ENCODE measurements around the gene TBC1D7. TPM values are rescaled to one million over a fixed set of nuclear protein-coding genes. Genes with fewer than 3 reads are reported as not detected.

Gene TBC1D7
- polyA plus RNA-seq, 1 of the 3 experiments (the other 2 are of a cell fraction): 25.2 TPM

GRCh38 chr6:13302291-13302690 lies 26.0 kb downstream of the TBC1D7 start:
- peak overlapping the region; percentile 71 for H3K4me2 ChIP-seq
- no peaks in the 10 kb centered on the region for H3K79me2 ChIP-seq (ENCODE audit: insufficient read depth)
- H3K9ac ChIP-seq: no peak overlapping the region
- no peak overlapping the region for H2AFZ ChIP-seq (ENCODE audit: low read depth)
- H3F3A ChIP-seq (replicated peaks; ENCODE audit: insufficient read depth): peaks cover 13% of the 10 kb centered on the region
- ChIA-PET CTCF (no interaction called here), POLR2A (no interaction called here)
- H3K4me3 ChIP-seq (ENCODE audit: low read depth in 2 of 2, low read length in 1 of 2): no peak overlapping the region
- TF ChIP-seq GABPA (IDR thresholded peaks at IDR 0.05; ENCODE audit: low read depth) (no peak), IRF3 (IDR thresholded peaks at IDR 0.05; ENCODE audit: low read depth, low read length) (no peak), MAX (IDR thresholded peaks at IDR 0.05; ENCODE audit: low read depth) (no peak), MEF2A (IDR thresholded peaks at IDR 0.05; ENCODE audit: borderline replicate concordance, low read depth) (no peak), CHD2 (IDR thresholded peaks at IDR 0.05; ENCODE audit: low read length, partially characterized antibody) (no peak), USF2 (IDR thresholded peaks at IDR 0.05; ENCODE audit: borderline replicate concordance, low read depth, low read length) (no peak), EP300 (IDR thresholded peaks at IDR 0.05; ENCODE audit: borderline replicate concordance in 1 of 2, low read depth in 1 of 2, low read length in 1 of 2) (no peak), YY1 (IDR thresholded peaks at IDR 0.05; ENCODE audit: low read depth) (no peak), JUND (IDR thresholded peaks at IDR 0.05) (no peak), SMC3 (IDR thresholded peaks at IDR 0.05; ENCODE audit: low read depth, low read length) (no peak), TEAD4 (IDR thresholded peaks at IDR 0.05; ENCODE audit: borderline replicate concordance, insufficient read depth) (no peak), SIN3A (IDR thresholded peaks at IDR 0.05; ENCODE audit: borderline replicate concordance, low read depth, low read length) (no peak), EZH2phosphoT487 (IDR thresholded peaks at IDR 0.05; ENCODE audit: borderline replicate concordance, low read depth) (no peak), RFX5 (IDR thresholded peaks at IDR 0.05; ENCODE audit: low read length) (no peak), ZBTB33 (IDR thresholded peaks at IDR 0.05; ENCODE audit: borderline replicate concordance, low read depth) (no peak), FOSL2 (IDR thresholded peaks at IDR 0.05; ENCODE audit: borderline replicate concordance, low read depth) (no peak), RXRA (IDR thresholded peaks at IDR 0.05; ENCODE audit: borderline replicate concordance, low read depth) (no peak), RCOR1 (IDR thresholded peaks at IDR 0.05; ENCODE audit: low read length) (no peak), GATA2 (CRISPR knock-in tag; IDR thresholded peaks at IDR 0.05) (no peak), NFIC (IDR thresholded peaks at IDR 0.05; ENCODE audit: borderline replicate concordance) (no peak)
- H3K4me1 ChIP-seq (ENCODE audit: control insufficient read depth in 1 of 2, insufficient read depth in 2 of 2, low read depth in 1 of 2, low read length in 1 of 2): peaks cover 0 to 27% of the 10 kb centered on the region in 2 experiments; a peak in 3 of 4 replicates
- DNase-seq: no peak
- no peaks in the 10 kb centered on the region for H3K9me2 ChIP-seq
- no peaks in the 10 kb centered on the region for H3K27me3 ChIP-seq (ENCODE audit: insufficient read depth)
- H4K20me1 ChIP-seq (ENCODE audit: insufficient read depth): no peaks in the 10 kb centered on the region
- H3K36me3 ChIP-seq (replicated peaks in 1 of 2; ENCODE audit: control insufficient read depth in 1 of 2, insufficient read depth in 2 of 2, low read length in 1 of 2): peaks cover 23 to 62% of the 10 kb centered on the region in 2 experiments
- whole genome bisulfite sequencing (ENCODE audit: low lambda C conversion rate): 83% methylated on average over 4 of the region's 7 CpGs
- no peaks in the 10 kb centered on the region for H3K9me3 ChIP-seq
- H3K27ac ChIP-seq (ENCODE audit: low read depth in 2 of 2, low read length in 1 of 2): peak overlapping the region in 1 of 2 experiments; percentile 82; a peak in 1 of 4 replicates

All from SK-N-SH (cell line).